HG03060 (cell line): Measurements from ENCODE around the gene PHOX2B.
"Not testable (repeated sequence)": the region's sequence is repeated elsewhere in the genome, so short reads cannot be mapped to it uniquely, and the experiment has no call there.

Experiments
- ATAC-seq: cut with Tn5 transposase; IDR thresholded peaks from one replicate; pipeline ENCODE4 v1.9.1; 2021; ENCODE audit warnings: low read depth, moderate number of reproducible peaks; ENCODE audit not compliant: unreplicated experiment

Gene PHOX2B

GRCh38 chr4:41714364-41715000 lies 34.0 kb downstream of the PHOX2B start:
- ATAC-seq, result no peak

- no peak for ATAC-seq
These were observed 34.8 kb downstream of the PHOX2B start for GRCh38 chr4:41713768-41714167.

- no peak for ATAC-seq
These were observed 36.1 kb downstream of the PHOX2B start for GRCh38 chr4:41712425-41712824.

GRCh38 chr4:41711654-41712053 lies 36.9 kb downstream of the PHOX2B start:
- not testable (repeated sequence) for ATAC-seq

GRCh38 chr4:41709844-41710481 lies 38.6 kb downstream of the PHOX2B start:
- no peak for ATAC-seq

- ATAC-seq, result no peak
These were observed 44.7 kb downstream of the PHOX2B start for GRCh38 chr4:41703785-41704184.

GRCh38 chr4:41702770-41703169 lies 45.8 kb downstream of the PHOX2B start:
- ATAC-seq, result no peak

- ATAC-seq, result no peak
These were observed 46.5 kb downstream of the PHOX2B start for GRCh38 chr4:41701983-41702382.

GRCh38 chr4:41696763-41697162 lies 51.8 kb downstream of the PHOX2B start:
- ATAC-seq, result no peak

GRCh38 chr4:41696131-41696530 lies 52.4 kb downstream of the PHOX2B start:
- no peak for ATAC-seq
